ENCODE data around the gene GPR132. TPM values are rescaled to one million over a fixed set of nuclear protein-coding genes. Genes with fewer than 3 reads are reported as not detected.
"Not testable (repeated sequence)": the region's sequence is repeated elsewhere in the genome, so short reads cannot be mapped to it uniquely, and the experiment has no call there.

Gene GPR132
- polyA plus RNA-seq, 1 donor = 1.1 TPM

- no peak for DNase-seq (ENCODE audit: low read depth)
Measured at GRCh38 chr14:105041841-105042765, 23.1 kb downstream of the GPR132 start.

- no peak for DNase-seq (ENCODE audit: low read depth)
Measured at GRCh38 chr14:105039458-105040205, 25.6 kb downstream of the GPR132 start.

- not testable (repeated sequence) for DNase-seq (ENCODE audit: low read depth)
Measured at GRCh38 chr14:105035616-105036015, 29.6 kb downstream of the GPR132 start.

GRCh38 chr14:105034315-105035039 is 30.8 kb downstream of the GPR132 start:
- DNase-seq (ENCODE audit: low read depth) = no peak

- not testable (repeated sequence) for DNase-seq (ENCODE audit: low read depth)
Measured at GRCh38 chr14:105033412-105033900, 31.8 kb downstream of the GPR132 start.

GRCh38 chr14:105032451-105032901 is 32.8 kb downstream of the GPR132 start:
- not testable (repeated sequence) for DNase-seq (ENCODE audit: low read depth)

GRCh38 chr14:105030836-105031396 is 34.3 kb downstream of the GPR132 start:
- no peak for DNase-seq (ENCODE audit: low read depth)

- DNase-seq (ENCODE audit: low read depth) = no peak
Measured at GRCh38 chr14:105030194-105030593, 35.0 kb downstream of the GPR132 start.

- DNase-seq (ENCODE audit: low read depth) = no peak
Measured at GRCh38 chr14:105029402-105029801, 35.8 kb downstream of the GPR132 start.

- no peak for DNase-seq (ENCODE audit: low read depth)
Measured at GRCh38 chr14:105028251-105028927, 36.8 kb downstream of the GPR132 start.

- DNase-seq (ENCODE audit: low read depth) = not testable (repeated sequence)
Measured at GRCh38 chr14:105027718-105028117, 37.5 kb downstream of the GPR132 start.

GRCh38 chr14:105026802-105027563 is 38.2 kb downstream of the GPR132 start:
- DNase-seq (ENCODE audit: low read depth) = no peak

GRCh38 chr14:105026033-105026785 is 39.0 kb downstream of the GPR132 start:
- no peak for DNase-seq (ENCODE audit: low read depth)

- DNase-seq (ENCODE audit: low read depth) = no peak
Measured at GRCh38 chr14:105025429-105025828, 39.8 kb downstream of the GPR132 start.

- DNase-seq (ENCODE audit: low read depth) = no peak
Measured at GRCh38 chr14:105023791-105024480, 41.3 kb downstream of the GPR132 start.

GRCh38 chr14:105023144-105023543 is 42.1 kb downstream of the GPR132 start:
- no peak for DNase-seq (ENCODE audit: low read depth)

- no peak for DNase-seq (ENCODE audit: low read depth)
Measured at GRCh38 chr14:105022276-105022670, 43.0 kb downstream of the GPR132 start.

- no peak for DNase-seq (ENCODE audit: low read depth)
Measured at GRCh38 chr14:105021656-105022275, 43.5 kb downstream of the GPR132 start.

Data from forelimb muscle (tissue), 1 donor.